Measurements from ENCODE around the gene IRF2. TPM values are rescaled to one million over a fixed set of nuclear protein-coding genes. Genes with fewer than 3 reads are reported as not detected.

Gene IRF2
- total RNA-seq, 4 donors from 2014 or later: 32.6 to 38.1 (median 36.6) TPM

DNA sequence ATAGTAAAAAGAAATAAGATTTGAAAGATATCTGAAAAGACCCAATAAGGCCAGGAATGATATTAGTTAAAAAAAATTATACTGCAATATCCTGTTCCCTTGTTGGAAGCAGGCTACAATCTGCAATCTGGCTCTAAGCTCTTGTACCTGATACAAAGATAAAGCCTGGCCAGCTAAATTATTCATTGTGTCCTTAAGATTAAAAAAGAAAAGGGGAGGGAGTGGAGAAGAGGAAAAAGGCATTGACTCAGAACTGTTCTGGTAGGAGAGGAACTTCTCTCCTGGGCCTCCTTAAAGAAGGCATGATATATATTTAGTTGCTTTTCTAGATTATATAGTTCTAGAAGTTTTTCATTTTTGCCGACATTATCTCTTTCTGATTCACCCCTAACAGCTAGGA is 46.7 kb downstream of the IRF2 start:
- TF ChIP-seq, protein P1, sequence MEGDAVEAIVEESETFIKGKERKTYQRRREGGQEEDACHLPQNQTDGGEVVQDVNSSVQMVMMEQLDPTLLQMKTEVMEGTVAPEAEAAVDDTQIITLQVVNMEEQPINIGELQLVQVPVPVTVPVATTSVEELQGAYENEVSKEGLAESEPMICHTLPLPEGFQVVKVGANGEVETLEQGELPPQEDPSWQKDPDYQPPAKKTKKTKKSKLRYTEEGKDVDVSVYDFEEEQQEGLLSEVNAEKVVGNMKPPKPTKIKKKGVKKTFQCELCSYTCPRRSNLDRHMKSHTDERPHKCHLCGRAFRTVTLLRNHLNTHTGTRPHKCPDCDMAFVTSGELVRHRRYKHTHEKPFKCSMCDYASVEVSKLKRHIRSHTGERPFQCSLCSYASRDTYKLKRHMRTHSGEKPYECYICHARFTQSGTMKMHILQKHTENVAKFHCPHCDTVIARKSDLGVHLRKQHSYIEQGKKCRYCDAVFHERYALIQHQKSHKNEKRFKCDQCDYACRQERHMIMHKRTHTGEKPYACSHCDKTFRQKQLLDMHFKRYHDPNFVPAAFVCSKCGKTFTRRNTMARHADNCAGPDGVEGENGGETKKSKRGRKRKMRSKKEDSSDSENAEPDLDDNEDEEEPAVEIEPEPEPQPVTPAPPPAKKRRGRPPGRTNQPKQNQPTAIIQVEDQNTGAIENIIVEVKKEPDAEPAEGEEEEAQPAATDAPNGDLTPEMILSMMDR (IDR thresholded peaks at IDR 0.05; ENCODE audit: low read depth): no peak

DNA sequence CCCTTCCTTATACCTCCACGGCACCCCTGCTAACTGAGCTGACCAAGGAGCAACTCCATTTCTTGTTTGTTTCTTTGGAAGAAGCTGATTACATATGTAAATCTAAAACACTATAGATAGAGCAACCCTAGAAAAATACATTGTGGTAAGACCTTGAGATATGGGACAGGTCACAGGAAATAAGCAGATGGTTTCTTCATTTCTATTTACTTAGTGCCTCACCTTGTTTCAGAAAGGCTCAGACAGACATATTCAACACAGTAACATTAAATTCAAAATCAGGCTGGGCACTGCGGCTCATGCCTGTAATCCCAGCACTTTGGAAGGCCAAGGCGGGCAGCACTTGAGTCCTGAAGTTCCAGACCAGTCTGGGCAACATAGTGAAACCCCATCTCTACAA is 47.3 kb downstream of the IRF2 start:
- TF ChIP-seq, protein P1 (IDR thresholded peaks at IDR 0.05; ENCODE audit: low read depth): no peak

DNA sequence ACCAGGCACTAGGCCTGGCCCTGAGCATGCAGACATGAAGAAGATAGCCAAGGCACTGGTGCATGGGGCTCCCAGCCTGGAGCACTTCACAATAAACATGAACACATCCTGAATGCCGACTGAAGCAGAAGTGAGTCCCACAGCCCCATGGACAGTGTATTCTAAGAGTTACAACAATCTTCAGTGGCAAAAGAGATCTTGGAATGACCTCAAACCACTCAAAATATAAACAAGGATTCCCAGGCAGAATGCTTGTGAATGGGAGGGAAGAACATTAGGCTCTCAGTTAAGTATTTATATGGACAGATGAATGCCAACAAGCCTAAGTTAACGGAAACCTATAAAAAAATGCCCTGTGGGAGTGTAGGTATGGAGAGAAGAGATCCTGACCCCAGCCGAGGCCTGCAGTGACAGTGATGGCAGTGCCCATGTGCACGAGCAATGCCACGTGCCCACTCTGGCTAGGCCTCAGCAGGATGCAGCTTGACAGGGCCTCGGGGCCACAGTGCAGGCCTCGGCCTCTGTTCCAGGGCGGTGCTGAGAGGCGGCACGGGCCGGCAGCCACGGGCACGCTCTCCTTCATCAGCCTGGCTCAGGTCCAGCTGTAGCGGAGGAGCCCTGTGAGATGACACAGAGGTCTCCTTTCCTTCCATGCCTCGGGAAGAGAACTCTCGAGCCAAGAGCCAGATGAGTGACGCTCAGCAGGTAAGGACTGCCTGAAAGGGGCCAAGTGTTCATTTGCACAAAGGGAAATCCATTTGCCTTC is 49.2 kb downstream of the IRF2 start:
- TF ChIP-seq, protein P1 (IDR thresholded peaks at IDR 0.05; ENCODE audit: low read depth): no peak

DNA sequence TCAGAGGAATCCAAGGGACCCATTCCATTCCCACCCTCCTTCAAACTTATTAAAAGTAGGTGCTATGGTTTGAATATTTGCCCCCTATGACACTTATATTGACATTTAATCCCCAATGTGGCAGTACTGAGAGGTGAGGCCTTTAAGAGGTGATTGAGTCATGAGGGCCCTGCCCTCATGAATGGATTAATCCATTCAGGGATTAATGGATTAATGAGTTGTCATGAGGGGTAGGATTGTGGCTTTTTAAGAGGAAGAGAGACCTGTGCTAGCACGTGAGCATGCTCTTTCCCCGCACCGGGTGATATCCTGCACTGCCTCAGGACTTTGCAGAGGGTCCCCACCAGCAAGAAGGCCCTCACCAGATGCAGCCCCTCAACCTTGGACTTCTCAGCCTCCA is 50.1 kb downstream of the IRF2 start:
- TF ChIP-seq, protein P1 (IDR thresholded peaks at IDR 0.05; ENCODE audit: low read depth): no peak

DNA sequence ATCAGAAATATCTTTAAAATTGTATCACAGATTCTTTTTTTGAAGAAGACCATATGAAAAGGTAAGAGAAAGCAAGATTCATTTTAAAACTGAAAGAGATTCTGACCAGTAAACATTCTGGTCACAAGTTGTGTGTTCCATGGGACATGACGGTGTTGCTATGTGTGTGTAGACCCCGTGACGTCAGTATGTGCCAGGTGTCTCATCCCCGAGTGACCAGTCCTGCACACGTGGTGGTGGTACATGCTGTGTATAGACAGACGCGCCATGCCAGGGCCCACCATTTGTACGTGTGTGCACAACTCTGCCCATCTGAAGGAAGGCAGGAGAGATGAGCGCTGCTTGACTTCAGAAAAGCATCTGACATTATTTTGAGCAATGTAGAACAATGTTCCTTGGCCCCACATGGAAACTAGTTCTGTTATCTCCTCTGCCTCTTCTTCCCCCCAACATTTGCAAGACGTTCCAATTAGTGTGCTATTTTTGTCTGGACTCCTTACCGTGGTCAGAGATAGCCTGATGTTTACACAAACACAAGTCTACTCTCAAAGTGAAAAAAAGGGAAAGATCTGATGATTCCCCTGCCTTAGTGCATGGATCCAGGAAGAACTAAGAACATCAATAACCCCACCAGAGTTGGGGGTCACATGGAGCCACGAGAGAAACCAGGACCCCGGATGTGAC is 51.2 kb downstream of the IRF2 start:
- TF ChIP-seq, protein P1 (IDR thresholded peaks at IDR 0.05; ENCODE audit: low read depth): no peak

DNA sequence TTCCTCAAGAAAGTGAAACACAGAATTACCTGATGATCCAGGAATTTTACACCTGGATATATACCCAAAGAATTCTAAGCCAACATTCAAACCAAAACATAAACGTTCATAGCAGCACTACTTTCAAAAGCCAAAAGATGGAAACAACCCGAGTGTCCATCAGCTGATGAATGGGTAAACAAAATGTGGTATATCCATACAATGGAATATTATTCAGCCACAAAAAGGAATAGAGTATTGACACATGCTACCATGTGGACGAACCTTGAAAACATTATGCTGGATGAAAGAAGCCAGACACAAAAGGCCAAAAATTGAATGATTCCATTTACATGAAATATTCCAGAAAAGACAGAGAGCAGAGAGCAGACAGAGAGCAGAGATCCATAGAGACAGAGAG is 52.0 kb downstream of the IRF2 start:
- TF ChIP-seq, protein P1 (IDR thresholded peaks at IDR 0.05; ENCODE audit: low read depth): no peak

DNA sequence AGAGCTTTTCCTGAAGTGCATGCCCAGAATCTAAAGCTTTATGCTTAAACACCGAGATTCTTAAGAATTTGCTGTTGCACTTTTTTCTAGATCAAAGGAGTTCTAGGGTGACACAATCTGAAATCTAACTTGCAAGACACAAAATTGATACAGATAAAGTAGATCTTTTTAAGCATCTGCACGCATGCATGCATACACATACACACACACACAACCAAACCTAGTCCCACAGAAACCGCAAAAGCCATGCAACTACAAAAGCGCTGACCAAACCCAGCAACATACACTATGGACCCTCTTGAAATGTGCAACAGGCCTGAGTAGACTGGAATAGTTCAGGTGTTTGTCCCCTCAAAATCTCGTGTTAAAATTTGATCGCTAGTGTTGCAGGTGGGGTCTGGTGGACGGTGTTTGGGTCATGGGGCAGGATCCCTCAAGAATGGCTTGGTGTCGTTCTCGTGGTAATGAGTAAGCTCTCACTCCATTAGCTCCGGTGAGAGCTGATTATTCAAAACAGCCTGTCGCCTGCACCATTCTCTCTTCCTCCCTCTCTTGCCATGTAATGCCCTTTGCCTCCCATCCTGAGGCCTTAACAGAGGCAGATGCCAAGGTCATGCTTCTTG is 52.7 kb downstream of the IRF2 start:
- TF ChIP-seq, protein P1 (IDR thresholded peaks at IDR 0.05; ENCODE audit: low read depth): no peak
